GM20431 (cell line): Measurements from ENCODE around the gene TOP2A.

Experiments used
- in situ Hi-C: fragments of 300-500 bp; cut with MseI, MboI; formaldehyde crosslinking; loops from one replicate; pipeline ENCODE4 v1.15.0; 2020; ENCODE audit warnings: low sequenced_read_pairs; ENCODE audit not compliant: unreplicated experiment

The TOP2A gene

DNA sequence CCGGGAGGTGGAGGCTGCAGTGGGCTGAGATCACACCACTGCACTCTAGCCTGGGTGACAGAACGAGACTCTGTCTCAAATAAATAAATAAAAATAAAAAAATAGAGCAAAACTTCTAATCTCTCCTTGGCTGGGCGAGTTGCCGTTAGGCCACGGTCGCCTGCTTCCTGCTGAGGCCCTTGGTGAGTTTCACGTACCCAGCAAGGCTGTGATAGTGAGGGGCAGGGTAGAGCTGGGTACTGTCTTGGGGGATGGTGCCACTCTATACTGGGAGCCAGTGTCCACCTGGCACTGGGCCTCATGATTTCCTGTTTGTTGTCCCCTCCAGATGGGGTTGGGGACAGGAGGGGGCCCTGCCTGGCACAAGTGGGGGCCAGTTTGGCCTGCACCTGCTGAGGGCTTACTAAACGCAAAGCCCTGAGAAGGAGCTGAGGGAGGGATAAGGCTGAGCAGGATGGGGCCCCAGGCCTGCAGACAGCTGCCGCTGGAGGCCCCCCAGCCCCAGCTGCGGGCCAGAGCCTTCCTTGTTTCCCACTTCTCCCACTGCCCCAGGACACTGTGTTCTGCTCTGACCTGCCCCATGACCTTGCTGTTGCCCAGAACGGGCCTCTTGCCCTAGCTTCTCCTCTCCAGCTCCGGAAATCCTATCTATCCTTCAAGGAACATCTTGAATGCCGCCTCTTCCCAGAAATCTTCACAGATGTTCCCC lies 78.6 kb downstream of the TOP2A start:
- in situ Hi-C loops, result no loop called here
